Stimulated activated CD8-positive, alpha-beta memory T cell treated with anti-CD3 and anti-CD28 coated beads, Interleukin-15, amount 100 ng/mL, for 48 hours (primary cell): ENCODE data around the gene BRINP3.

Experiments
- DNase-seq, 2 donors: peaks; one replicate each; pipeline ENCODE4 v3.0.0-alpha.2; 2020; ENCODE audit warnings: low read depth in 2 of 2

Gene BRINP3

GRCh38 chr1:190452272-190452848 is 25.3 kb downstream of the BRINP3 start:
- no peak for DNase-seq

GRCh38 chr1:190444464-190444863 is 33.2 kb downstream of the BRINP3 start:
- DNase-seq, result no peak

GRCh38 chr1:190439447-190439846 is 38.2 kb downstream of the BRINP3 start:
- no peak for DNase-seq

GRCh38 chr1:190436615-190437014 is 41.0 kb downstream of the BRINP3 start:
- no peak for DNase-seq

GRCh38 chr1:190429932-190430331 is 47.7 kb downstream of the BRINP3 start:
- no peak for DNase-seq

- no peak for DNase-seq
Observed at GRCh38 chr1:190429141-190429540, 48.5 kb downstream of the BRINP3 start.

GRCh38 chr1:190416239-190416638 is 61.4 kb downstream of the BRINP3 start:
- no peak for DNase-seq

GRCh38 chr1:190413142-190413541 is 64.5 kb downstream of the BRINP3 start:
- DNase-seq, result no peak

- no peak for DNase-seq
Observed at GRCh38 chr1:190403402-190403801, 74.3 kb downstream of the BRINP3 start.

- no peak for DNase-seq
Observed at GRCh38 chr1:190399233-190399632, 78.4 kb downstream of the BRINP3 start.

GRCh38 chr1:190391582-190391981 is 86.1 kb downstream of the BRINP3 start:
- DNase-seq, result no peak

GRCh38 chr1:190377991-190378390 is 99.7 kb downstream of the BRINP3 start:
- DNase-seq, result no peak

GRCh38 chr1:190377294-190377693 is 100.4 kb downstream of the BRINP3 start:
- DNase-seq, result no peak

- no peak for DNase-seq
Observed at GRCh38 chr1:190376044-190376443, 101.6 kb downstream of the BRINP3 start.

- no peak for DNase-seq
Observed at GRCh38 chr1:190373705-190374336, 103.8 kb downstream of the BRINP3 start.

- no peak for DNase-seq
Observed at GRCh38 chr1:190367200-190367599, 110.5 kb downstream of the BRINP3 start.

GRCh38 chr1:190365283-190365682 is 112.4 kb downstream of the BRINP3 start:
- no peak for DNase-seq

GRCh38 chr1:190353538-190354101 is 124.0 kb downstream of the BRINP3 start:
- no peak for DNase-seq

GRCh38 chr1:190344454-190344853 is 133.2 kb downstream of the BRINP3 start:
- no peak for DNase-seq

GRCh38 chr1:190338829-190339228 is 138.8 kb downstream of the BRINP3 start:
- DNase-seq, result no peak

- no peak for DNase-seq
Observed at GRCh38 chr1:190328871-190329270, 148.8 kb downstream of the BRINP3 start.

- DNase-seq, result no peak
Observed at GRCh38 chr1:190328361-190328760, 149.3 kb downstream of the BRINP3 start.

GRCh38 chr1:190327271-190327670 is 150.4 kb downstream of the BRINP3 start:
- DNase-seq, result no peak

- DNase-seq, result no peak
Observed at GRCh38 chr1:190323530-190323929, 154.1 kb downstream of the BRINP3 start.
